Activated CD4-positive, alpha-beta T cell treated with anti-CD3 and anti-CD28 coated beads, Interleukin-2, Interleukin-4, amounts not matched to agents 100 ng/mL and 50 ng/mL, durations not matched to agents 16 hours and 8 hours (primary cell): Measurements from ENCODE around the gene PHF2.

Source experiments
- DNase-seq: peaks from one replicate; pipeline ENCODE4 v3.0.0-alpha.2; 2020; ENCODE audit warnings: low spot score

The PHF2 gene

GRCh38 chr9:93678199-93679019, 102.0 kb downstream of the PHF2 start:
- no peak for DNase-seq

GRCh38 chr9:93679536-93680442, 103.4 kb downstream of the PHF2 start:
- DNase-seq = no peak

DNA sequence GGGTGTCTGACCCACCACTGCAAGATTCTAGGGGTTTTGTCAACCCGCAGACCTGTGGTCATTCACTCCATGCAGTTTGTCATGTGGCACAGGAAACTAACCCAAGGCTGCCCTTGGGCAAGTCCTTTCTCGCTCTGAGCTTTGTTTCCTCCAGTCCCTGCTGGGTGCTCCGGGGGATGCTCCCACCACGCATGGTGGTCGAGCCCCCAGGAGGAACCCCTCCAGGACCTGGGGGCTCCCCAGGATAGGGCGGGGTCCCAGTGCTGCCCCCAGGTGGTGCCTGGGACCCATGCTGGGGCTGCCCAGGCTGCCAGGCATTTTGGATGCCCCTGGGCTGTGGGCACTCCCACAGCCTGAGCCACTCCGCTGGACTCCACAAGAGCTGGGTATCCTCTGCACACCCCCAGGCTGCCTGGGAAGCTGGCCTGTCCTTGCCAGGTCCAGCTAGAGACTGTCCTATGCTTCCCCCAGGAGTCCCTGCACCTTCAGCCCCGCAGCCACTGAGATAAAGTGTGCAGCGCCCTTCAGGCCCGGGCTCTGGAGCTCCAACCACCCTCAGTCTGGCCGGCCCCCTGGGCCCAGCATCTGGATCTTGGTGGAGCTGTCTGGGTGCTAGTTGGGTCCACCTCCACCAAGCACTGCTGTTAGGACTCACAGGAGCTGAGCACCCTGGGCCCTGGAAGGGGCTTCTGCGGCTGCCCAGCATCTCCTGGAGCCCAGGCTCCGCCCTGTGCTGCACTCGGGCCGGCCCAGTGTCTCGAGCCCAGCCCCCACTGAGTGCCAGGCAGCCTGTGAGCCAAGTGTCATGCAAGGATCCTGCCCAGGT, 104.3 kb downstream of the PHF2 start:
- DNase-seq = no peak

GRCh38 chr9:93681269-93682154, 105.1 kb downstream of the PHF2 start:
- DNase-seq = no peak

DNA sequence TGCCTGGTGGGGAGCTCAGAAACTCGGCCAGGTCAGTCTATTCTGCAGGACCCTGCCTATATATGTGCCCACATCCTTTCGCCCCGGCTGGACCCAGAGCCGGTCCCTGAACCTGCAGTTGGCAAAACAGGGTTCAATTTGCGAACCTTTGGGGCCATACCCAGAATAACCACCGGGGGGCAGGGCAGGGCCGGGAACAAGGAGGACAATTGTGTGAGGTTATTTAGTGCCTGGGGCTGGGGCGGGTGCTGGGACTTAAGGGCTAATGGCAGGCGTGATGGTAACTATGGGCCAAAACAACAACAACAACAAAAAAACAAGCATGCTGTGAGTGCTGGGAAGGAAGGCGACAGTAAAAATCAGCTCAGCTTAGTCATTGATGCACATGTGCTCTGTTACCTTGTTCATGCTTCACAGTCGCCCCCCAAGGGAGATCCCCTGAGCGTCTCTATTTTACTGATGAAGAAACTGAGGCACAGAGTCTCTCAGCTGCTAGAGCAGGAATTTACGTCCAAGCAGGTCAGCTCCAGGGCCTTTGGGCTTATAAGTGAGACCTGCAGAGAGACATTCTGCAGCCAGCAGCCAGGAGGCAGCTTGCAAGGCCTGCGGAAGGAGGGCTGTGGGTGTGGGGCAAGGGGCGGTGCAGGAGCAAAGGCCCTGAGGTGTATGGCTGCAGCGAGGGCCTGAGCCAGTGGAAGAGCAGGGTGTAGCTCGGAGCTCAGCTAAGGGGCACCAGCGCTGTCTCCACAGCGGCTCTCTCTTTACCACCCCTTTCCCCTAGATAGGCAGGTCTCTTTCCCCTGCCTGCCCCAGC, 106.0 kb downstream of the PHF2 start:
- DNase-seq = peak; percentile 63

DNA sequence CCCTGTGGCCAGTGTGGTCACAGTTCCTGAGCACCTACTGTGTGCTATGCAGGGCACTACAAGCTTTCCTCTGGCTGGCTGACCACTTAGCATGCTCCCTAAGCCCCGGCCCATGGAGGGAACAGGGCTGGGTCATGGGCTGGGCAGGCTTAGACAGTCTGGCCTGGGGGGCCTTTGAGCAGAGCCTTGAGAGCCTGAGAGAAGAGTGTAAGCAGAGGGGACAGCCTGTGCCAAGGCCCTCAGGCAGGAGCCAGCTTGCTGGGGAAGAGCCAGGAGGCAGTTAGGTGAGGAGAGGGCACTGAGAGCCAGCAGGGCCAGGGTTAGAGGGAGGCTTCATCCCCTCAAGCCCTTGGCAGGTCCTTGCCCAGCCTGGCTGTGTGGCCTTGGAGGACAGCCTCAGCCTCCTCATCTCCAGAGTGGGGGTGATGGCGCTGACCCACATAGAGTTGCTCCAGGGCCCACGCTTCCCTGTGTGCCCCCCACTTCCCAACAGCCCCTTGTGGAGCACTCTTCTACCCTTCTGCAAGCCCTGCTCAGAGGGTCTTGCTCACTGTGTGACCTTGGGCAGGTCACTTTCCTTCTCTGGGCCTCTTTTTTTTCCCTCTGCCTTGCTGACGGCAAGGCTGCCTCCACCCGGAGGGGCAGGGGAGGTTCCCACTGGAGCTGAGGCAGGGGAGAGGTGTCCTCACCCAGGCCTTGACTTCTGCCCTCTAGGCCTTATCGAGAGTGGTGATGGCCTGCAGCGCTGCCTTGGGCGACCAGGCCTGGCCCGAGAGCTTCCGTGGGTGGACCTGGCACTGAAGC, 107.1 kb downstream of the PHF2 start:
- no peak for DNase-seq

- no peak for DNase-seq
These were observed 107.9 kb downstream of the PHF2 start for GRCh38 chr9:93684161-93684765.

GRCh38 chr9:93684806-93685543, 108.6 kb downstream of the PHF2 start:
- DNase-seq = no peak

DNA sequence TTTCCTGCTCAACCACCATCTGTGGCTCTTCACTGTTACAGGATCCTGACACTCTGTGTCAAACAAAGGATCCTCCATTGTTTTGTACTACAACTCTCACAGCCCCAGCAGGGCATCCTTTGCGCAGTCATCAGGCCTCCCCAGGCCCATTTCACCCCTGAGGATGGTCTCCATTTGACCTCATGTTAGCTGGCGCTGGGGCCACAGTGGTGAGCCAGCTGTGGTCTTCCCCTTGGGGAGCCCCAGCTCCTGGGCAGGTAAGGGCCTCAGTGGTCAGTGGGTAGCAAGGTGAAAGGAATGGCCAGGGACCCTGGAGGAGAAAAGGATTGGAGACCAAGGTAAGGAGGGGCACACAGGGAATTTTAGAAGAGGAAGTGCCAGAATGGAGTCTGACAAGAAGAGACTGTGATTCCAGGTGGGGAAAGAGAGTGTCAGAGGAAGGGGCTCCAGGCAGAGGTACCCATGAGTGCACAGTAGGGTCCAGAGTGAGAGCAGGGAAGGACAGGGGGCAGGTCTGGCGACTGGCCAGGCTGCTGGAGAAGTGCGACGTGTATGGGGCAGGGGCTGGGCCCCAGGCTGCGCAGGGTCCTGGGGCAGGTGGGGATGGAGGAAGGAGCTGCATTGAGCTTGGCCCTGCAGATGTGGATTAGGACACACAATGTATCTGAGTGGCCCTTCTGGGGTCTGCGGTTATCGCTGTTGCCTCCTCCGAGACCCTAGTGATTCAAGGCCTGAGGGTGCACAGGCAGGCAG, 109.9 kb downstream of the PHF2 start:
- DNase-seq = no peak

DNA sequence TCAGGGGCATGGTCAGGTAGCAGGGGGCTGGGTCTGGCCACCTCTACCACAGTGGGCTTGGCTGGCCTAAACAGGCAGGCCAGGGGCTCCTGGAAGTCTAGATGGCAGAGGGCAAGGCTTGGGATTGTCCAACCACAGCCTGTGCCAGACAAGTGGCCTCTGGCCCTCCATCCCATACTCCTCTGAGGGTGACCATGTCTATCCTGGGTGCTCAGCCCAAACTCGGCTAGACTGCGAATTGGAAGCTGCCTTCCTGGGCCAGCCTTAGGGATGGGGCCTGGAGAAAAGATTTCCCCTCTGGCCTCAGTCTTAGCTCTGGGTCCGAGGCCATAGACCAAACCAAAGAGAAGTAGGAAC, 110.5 kb downstream of the PHF2 start:
- DNase-seq = no peak

DNA sequence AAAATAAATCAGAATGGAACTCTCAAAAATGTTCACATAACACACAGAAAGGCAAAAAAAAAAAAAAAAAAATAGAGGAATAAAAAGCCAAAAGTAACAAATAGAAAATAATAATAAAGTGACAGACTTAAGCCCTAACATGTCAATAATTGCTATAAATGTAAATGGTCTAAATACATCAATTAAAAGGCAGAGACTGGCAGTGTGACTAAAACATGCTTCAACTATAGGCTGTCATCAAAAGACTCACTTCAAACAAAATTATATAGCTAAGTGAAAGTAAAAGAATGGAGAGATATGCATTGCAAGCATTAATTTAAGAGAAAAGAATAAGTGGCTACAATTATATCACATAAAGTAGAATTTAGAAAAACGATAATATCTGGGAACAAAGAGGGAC, 114.2 kb downstream of the PHF2 start:
- DNase-seq = no peak

DNA sequence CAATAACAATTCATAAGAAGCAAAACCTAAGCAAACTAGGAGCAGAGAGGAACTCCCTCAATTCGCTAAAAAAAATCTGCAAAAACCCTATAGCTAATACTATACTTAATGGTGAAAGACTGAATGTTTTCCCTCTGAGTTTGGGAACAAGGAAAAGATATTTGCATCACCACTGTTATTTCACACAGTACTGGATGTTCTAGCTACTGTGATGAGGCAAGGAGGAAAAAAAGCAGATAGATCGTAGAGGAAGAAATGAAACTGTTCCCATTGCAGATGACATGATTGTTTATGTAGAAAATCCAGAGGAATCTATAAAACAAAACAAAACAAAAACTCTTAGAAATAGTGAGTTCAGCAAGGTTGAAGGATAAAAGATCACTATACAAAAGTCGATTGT, 116.7 kb downstream of the PHF2 start:
- DNase-seq = no peak

DNA sequence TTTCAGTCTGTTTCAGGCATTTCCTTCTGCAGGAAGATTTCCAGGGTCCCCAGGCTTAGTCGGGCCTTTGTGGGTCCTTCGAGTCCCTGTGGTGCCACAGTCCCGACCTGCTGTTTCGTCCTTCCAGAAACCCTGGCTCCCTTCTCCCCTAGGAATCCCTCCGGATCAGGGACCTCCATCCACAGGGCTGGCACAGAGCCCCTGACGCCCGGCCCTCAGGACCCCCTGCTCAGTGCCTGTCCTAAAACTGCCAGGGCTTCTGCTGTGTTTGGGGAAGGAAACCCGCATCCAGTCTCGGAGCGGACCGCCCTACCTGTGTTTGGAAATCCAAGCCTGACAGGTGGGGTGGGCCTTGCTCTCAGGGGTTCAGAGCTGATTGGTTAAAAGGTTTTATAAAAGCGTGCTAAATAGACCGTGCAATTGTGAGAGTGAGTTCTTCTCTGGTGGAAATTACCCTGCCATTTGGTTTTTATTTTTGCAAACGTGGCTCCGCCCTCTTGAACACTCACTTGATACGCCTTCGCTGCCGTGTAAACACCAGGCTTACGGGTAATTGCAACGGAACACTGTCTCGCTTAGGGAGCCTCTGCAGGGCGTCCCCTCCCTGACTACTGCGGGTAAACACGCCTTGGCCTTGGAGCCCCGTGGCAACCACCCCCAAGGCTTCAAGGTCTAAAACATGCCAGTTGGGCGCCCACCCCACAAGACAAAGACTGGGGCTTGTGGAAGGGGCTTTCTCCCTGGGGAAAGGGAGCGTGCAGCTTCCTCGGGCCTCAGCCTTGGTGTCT, 121.2 kb downstream of the PHF2 start:
- DNase-seq = no peak

GRCh38 chr9:93698140-93698908, 121.9 kb downstream of the PHF2 start:
- no peak for DNase-seq

DNA sequence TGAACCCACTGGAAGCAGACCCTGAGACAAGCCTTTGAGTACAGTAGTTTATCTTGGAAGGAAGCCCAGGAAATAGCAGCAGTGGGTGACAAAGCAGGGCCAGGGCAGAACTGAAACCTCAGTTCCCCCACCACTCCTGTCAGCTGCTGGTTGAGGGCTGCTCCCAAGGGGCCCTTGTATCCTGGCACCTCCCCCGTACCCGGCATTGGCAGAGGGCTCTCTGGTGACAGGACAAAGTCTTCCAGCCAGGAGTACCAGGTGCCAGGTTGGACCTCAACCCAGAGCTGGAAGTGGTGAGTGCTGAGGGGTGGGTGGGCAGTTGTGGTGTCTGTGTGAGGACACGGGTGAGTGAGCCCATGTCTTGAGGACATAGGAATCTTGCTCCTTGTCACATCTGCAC, 123.3 kb downstream of the PHF2 start:
- DNase-seq = no peak
